Ascending aorta (tissue), 2 donors: ENCODE results near the gene TMEM132A. TPM values are rescaled to one million over a fixed set of nuclear protein-coding genes. Genes with fewer than 3 reads are reported as not detected.
A peak's percentile ranks its signal among the peaks of the same experiment; 100 is the strongest.

Source experiments
- DNase-seq, 2 donors: peaks; one replicate each; pipeline ENCODE4 v3.0.0-alpha.2; 2019; ENCODE audit warnings: low spot score in 2 of 2
- H3K27ac ChIP-seq, 2 donors: fragments of 200-600 bp; sonication (generic); one replicate each; pipeline ENCODE4 v1.5.1; 2016 to 2017; ENCODE audit warnings: mild to moderate bottlenecking in 1 of 2
- H3K27me3 ChIP-seq: fragments of 200-600 bp; sonication (generic); one replicate; pipeline ENCODE4 v1.5.1; 2017
- H3K36me3 ChIP-seq, 2 donors: fragments of 200-600 bp; sonication (generic); one replicate each; pipeline ENCODE4 v1.5.1; 2016
- H3K4me1 ChIP-seq, 2 donors: fragments of 200-600 bp; sonication (generic); one replicate each; pipeline ENCODE4 v1.5.1; 2016 to 2017; ENCODE audit warnings: mild to moderate bottlenecking in 1 of 2
- H3K4me3 ChIP-seq, 2 donors: fragments of 200-600 bp; sonication (generic); one replicate each; pipeline ENCODE4 v1.5.1; 2016 to 2017; ENCODE audit warnings: mild to moderate bottlenecking in 1 of 2
- H3K9me3 ChIP-seq, 2 donors: fragments of 200-600 bp; sonication (generic); one replicate each; pipeline ENCODE4 v1.5.1; 2016
- CTCF ChIP-seq, 3 experiments: fragments of 200-600 bp in 2 of 3; fragments of 450-650 bp in 1 of 3; sonication (generic) in 2 of 3; IDR thresholded peaks; one replicate each; pipeline ENCODE4 v1.5.1; 2016 to 2019; ENCODE audit warnings: antibody characterized with exemption in 3 of 3, mild to moderate bottlenecking in 1 of 3, moderate library complexity in 1 of 3
- intact Hi-C: fragments of 100-400 bp; cut with DNase I; formaldehyde crosslinking; loops from one replicate; pipeline ENCODE4 v1.15.1; 2023
- total RNA-seq: library from RNA; depleted of rRNA; stranded (reverse); fragments of >200 nt; gene quantifications from one replicate; pipeline ENCODE4 v1.1.0, GENCODE V29; 2016

Gene TMEM132A
- total RNA-seq, 1 donor from 2014 or later: 18.9 TPM

DNA sequence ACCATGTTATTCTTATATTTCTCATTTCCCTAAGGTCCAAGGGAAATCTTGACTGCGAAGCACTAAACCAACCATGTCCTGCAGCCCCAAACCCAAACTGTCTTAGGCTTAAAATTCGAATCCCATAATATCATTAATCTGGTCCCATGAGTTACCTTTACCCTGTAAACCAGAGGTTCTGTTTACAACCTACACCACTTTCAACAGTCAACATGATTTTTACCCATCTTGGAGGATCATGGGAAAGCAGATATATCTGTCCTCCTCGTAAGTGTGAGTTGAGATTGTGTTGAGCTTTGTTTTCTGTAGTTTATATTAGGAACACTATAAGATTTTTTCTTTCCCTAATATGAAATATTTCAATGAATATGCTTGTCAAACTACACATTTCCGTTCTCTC is 24.3 kb upstream of the TMEM132A start:
- no peak for TF ChIP-seq CTCF (IDR thresholded peaks at IDR 0.05)
- no peaks in the 10 kb centered on the region for H3K9me3 ChIP-seq
- H3K4me3 ChIP-seq: no peak overlapping the region
- peaks cover 1 to 4% of the 10 kb centered on the region in 2 donors for H3K4me1 ChIP-seq
- no peak for DNase-seq
- no peaks in the 10 kb centered on the region for H3K27me3 ChIP-seq
- intact Hi-C loops: loop anchor here (1.0 to 5.0 kb wide), 2 partner anchors 69 to 123 kb away; no protein-coding TSS in a partner anchor
- no peak overlapping the region for H3K27ac ChIP-seq
- H3K36me3 ChIP-seq: peaks cover 71 to 79% of the 10 kb centered on the region in 2 donors

GRCh38 chr11:60900673-60901404 is 23.4 kb upstream of the TMEM132A start:
- Histone ChIP-seq H3K4me3 (no peak overlapping the region), H3K4me1 (peaks cover 3 to 13% of the 10 kb centered on the region in 2 donors), H3K36me3 (peaks cover 64 to 70% of the 10 kb centered on the region in 2 donors), H3K27ac (no peak overlapping the region), H3K27me3 (no peaks in the 10 kb centered on the region), H3K9me3 (no peaks in the 10 kb centered on the region)
- intact Hi-C loops: no loop called here
- DNase-seq: no peak
- TF ChIP-seq CTCF (IDR thresholded peaks at IDR 0.05): no peak

- no peaks in the 10 kb centered on the region for H3K9me3 ChIP-seq
- TF ChIP-seq CTCF (IDR thresholded peaks at IDR 0.05): no peak
- H3K27ac ChIP-seq: no peak overlapping the region
- no peak for DNase-seq
- intact Hi-C loops: no loop called here
- peaks cover 48 to 53% of the 10 kb centered on the region in 2 donors for H3K36me3 ChIP-seq
- no peak overlapping the region for H3K4me3 ChIP-seq
- H3K27me3 ChIP-seq: no peaks in the 10 kb centered on the region
- peaks cover 6 to 18% of the 10 kb centered on the region in 2 donors for H3K4me1 ChIP-seq
Observed at GRCh38 chr11:60902625-60903024, 21.6 kb upstream of the TMEM132A start.

GRCh38 chr11:60905047-60905446 is 19.2 kb upstream of the TMEM132A start:
- H3K4me1 ChIP-seq: peaks cover 6 to 18% of the 10 kb centered on the region in 2 donors
- H3K27me3 ChIP-seq: no peaks in the 10 kb centered on the region
- TF ChIP-seq CTCF (IDR thresholded peaks at IDR 0.05): no peak
- peak overlapping the region; percentile 10 to 97 for H3K27ac ChIP-seq
- no peak for DNase-seq
- intact Hi-C loops: loop anchor here (5.0 kb wide), 2 partner anchors 1288 to 1343 kb away; partner anchors contain the start of gene OSBP
- H3K36me3 ChIP-seq: peaks cover 28 to 38% of the 10 kb centered on the region in 2 donors
- peak overlapping the region; percentile 98 to 99 for H3K4me3 ChIP-seq
- no peaks in the 10 kb centered on the region for H3K9me3 ChIP-seq

DNA sequence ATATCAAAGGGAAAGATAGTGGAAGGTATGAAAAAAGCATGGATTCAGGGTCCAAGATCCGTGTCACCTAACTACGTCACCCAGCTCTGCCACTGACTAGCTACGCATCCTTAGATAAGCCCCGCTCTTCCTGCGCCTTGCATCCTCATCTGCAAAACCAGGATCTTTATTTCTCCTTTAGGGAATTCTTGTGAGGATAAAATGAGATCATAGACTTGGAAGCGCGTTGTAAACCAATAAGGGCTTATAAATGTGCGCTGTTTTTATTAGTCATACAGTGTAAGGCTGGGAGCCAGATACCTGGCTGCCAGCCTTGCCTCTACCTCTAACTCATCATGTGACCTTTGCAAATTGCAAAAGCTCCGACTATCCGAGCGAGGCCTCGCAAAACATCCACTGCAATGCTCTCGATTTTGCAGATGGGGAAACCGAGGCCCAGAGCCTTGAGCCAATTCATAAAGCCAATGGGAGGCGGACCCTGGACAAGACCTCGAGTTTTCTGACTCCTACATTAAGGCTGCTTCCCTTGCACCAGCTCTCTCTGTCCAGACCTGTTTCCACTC is 18.6 kb upstream of the TMEM132A start:
- Histone ChIP-seq H3K36me3 (peaks cover 23 to 32% of the 10 kb centered on the region in 2 donors), H3K4me3 (peak overlapping the region; percentile 98 to 99), H3K4me1 (peaks cover 6 to 18% of the 10 kb centered on the region in 2 donors), H3K27me3 (no peaks in the 10 kb centered on the region), H3K9me3 (no peaks in the 10 kb centered on the region), H3K27ac (peak overlapping the region; percentile 97 to 99)
- no peak for TF ChIP-seq CTCF (IDR thresholded peaks at IDR 0.05)
- intact Hi-C loops: loop anchor here (1.0 to 5.0 kb wide), 4 partner anchors 64 to 1343 kb away; partner anchors contain the start of genes OSBP and VPS37C
- DNase-seq: no peak
